PFSK-1 (cell line): ENCODE results near the gene EDC3.

ENCODE experiments used
- POLR2AphosphoS5 ChIP-seq: IDR thresholded peaks from 2 replicates; pipeline ENCODE4 v1.6.1; 2012; ENCODE audit warnings: low read depth, mild to moderate bottlenecking, control low read depth, low read length, moderate library complexity
- REST ChIP-seq, 2 experiments: IDR thresholded peaks; 2 replicates each; pipeline versions ENCODE4 v1.6.1 to v1.8.0; 2011 to 2012; ENCODE audit warnings: low read depth in 2 of 2, low read length in 2 of 2, control low read depth in 1 of 2, inconsistent platforms in 1 of 2, mild to moderate bottlenecking in 1 of 2, moderate library complexity in 1 of 2; ENCODE audit not compliant: insufficient read depth in 1 of 2

GRCh38 chr15:74742422-74742821 is 46.6 kb upstream of the EDC3 start:
- TF ChIP-seq REST (IDR thresholded peaks at IDR 0.05; ENCODE audit: insufficient read depth in 1 of 2, low read depth in 2 of 2, low read length in 2 of 2), result no peak
- no peak for TF ChIP-seq POLR2AphosphoS5
